Fibroblast of gingiva (primary cell): Measurements from ENCODE around the gene SLC10A3.

Experiments used
- DNase-seq: peaks from one replicate; pipeline ENCODE4 v3.0.0-alpha.2; 2011; ENCODE audit warnings: low read depth

SLC10A3 gene, protein sequence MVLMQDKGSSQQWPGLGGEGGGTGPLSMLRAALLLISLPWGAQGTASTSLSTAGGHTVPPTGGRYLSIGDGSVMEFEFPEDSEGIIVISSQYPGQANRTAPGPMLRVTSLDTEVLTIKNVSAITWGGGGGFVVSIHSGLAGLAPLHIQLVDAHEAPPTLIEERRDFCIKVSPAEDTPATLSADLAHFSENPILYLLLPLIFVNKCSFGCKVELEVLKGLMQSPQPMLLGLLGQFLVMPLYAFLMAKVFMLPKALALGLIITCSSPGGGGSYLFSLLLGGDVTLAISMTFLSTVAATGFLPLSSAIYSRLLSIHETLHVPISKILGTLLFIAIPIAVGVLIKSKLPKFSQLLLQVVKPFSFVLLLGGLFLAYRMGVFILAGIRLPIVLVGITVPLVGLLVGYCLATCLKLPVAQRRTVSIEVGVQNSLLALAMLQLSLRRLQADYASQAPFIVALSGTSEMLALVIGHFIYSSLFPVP

DNA sequence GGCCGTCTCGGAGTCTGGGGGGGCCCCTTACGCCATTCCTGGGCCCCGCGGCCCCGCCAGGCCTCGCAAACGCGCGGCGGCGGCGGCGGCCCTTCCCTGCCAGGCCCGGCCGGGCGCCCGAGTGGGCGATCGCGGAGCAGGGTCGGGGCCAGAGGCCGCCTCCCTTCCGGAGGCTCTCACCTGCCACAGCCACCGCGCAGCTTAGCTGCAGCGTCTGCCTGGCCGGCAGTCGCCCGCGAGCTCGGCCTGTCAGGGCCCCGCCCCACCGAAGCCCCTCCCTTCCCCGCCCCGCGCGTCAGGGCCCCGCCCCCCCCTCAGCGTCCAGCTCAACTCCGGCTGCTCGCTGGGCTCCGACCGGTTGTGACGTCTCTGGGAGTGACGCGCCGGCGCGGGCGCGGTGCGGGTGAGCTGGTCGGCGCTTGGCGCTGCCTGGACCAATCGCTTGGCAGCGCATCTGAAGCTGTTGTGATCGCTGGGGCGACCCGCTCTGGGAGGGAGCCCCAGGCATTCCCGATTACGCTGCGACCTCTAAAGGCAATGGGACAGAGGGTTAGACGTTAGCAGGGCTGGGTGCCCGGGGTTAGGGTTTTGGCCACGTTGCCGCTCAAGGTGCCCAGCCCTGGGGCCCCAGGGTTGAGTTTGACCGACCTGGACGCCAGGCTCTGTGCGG lies at the start of gene SLC10A3:
Gene SLC10A3, minus strand, starts transcription at position 216 of the 670 bp plus-strand sequence. CDS start 1,689 bp downstream, outside the sequence.
- peak; percentile 93 for DNase-seq

DNA sequence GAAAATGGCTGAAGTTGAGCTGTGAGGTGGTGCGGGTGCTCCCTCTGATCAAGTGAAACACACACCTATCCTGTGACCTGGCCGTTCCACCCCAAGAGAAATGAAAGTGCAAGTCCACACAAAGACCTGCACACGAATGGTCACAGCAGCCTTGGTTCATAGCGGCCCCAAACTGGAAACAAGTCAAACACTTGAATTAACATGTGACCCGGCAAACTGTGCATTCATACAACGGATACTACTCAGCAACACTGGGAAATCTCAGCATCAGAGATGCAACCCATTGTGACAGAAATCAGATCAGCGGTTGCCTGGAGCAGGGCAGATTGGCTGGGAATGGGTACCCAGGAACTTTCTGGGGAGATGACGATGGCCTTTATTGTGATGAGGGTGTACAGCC lies 48.6 kb upstream of the SLC10A3 start:
- no peak for DNase-seq

DNA sequence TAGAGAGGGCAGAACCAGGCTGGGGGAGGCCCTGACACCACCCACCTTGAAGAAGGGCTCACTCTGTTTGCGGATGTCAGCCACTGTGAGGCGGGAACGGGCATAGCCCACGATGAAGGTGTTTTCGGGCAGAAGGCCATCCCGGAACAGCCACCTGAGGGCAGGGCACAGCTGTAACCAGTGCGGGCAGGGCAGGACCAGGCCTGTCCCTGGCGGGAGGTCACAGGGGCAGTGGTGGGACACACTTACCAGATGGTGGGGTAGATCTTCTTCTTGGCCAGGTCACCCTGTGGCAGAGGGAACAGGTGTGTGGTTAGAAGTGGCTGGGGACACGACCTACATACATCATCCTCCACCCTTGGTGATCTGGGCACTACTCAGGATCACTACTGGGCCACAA lies 45.5 kb upstream of the SLC10A3 start:
- no peak for DNase-seq

DNA sequence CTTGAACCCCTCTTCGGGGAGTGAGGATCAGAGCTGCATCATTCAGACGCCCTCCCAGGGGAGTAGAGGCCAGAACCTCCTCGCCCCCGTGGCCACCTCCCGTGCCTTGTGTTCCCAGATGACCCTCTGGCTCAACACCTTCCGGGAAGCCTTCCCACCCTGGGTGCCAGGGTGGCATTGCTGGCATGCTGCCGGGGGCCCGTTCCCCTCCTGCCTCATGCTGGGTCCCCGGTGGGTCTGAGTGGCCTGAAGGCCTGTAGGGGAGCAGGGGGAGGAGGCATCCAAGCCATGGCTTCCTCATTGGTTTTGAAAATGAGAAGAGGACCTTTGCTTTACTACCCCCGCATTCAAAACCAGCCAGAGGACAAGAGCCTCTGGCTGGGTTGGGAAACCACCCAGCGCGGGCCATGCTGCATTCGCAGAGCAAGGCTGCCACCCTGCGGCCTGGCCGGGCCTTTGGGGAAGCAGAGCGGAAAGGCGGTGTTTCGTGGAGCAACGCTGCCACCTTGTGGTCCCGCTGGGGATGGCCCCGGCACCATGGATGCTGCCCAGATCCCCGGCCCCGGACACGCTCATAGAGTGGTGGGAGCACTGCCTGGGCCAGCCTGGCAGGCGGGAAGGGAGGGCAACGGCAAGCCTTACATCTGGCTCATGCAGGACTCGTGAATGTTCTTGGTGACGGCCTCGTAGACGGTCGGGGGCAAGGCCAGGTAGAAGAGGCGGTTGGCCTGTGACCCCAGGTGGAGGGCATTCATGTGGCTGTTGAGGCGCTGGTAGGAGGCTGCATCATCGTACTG lies 44.3 kb upstream of the SLC10A3 start:
- peak; percentile 80 for DNase-seq

DNA sequence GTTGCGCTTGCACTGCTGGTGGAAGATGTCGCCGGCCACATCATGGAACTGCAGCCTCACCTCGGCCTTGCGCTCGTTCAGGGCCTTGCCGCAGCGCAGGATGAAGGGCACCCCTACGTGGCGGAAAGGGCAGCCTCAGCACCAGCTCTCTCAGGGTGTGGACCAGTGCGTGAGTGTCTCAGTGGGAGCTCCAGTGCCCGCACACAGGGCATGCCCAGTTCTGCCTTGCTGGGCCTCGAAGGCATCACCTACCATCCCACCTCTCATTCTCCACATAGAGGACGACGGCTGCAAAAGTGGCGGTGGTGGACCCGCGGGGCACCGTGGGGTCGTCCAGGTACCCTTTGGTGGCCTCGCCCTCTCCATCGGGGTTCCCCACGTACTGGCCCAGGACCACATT lies 42.3 kb upstream of the SLC10A3 start:
- no peak for DNase-seq

DNA sequence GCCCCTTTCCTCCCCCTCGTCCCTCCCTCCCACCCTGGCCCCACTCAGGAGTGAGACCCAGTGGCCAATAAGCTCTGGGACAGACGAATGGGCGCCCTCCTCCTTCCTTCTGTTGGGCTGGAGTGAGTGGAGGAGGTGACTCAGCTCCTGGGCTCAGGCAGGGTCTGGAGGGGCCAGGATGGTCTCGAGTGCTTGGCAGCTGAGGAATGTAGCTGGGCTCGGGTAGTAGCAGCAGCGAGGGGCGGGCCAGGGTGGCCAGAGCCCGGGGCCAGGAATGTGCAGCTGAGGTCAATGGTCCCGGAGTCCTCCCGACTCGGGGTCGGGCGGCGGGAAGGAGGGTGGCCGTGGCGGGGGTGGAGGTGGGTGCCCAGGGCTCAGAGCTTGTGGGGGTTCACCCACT lies 41.2 kb upstream of the SLC10A3 start:
- DNase-seq = no peak

DNA sequence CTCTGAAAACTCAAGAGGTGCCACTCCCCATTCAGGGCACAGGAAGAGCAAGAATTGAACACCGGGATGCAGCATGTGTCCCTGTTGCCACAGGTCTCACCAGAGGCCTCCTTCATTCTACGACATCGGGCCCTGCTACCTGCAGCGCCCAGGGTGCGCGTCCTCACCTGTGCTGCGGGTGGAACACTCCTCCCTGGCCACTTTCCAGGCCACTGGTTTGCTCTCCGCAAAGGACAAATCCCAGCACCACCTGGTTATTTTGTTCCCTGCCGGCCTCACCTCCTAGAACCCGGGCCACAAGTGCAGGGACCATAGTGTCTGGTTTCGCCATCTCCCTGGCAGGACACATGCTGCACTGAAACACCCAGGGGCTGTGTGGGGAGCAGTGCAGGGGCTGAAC lies 39.9 kb upstream of the SLC10A3 start:
- DNase-seq = no peak

DNA sequence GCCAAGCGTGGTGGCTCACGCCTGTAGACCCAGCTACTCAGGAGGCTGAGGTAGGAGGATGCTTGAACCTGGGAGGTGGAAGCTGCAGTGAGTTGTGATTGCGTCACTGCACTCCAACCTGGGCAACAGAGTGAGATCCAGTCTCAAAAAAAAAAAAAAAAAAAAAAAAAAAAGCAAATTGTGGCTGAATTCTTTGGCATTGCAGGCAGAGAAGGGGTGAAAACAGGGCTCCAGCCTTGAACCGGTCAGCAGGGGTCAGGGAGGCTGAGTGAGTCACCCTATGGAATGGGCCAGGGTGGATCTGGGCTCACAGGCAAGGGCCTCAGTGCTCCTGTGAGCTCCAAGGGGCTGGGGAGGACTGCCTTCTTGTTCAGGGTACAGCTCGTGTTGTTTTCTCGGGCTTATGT lies 38.8 kb upstream of the SLC10A3 start:
- DNase-seq = peak; percentile 61

DNA sequence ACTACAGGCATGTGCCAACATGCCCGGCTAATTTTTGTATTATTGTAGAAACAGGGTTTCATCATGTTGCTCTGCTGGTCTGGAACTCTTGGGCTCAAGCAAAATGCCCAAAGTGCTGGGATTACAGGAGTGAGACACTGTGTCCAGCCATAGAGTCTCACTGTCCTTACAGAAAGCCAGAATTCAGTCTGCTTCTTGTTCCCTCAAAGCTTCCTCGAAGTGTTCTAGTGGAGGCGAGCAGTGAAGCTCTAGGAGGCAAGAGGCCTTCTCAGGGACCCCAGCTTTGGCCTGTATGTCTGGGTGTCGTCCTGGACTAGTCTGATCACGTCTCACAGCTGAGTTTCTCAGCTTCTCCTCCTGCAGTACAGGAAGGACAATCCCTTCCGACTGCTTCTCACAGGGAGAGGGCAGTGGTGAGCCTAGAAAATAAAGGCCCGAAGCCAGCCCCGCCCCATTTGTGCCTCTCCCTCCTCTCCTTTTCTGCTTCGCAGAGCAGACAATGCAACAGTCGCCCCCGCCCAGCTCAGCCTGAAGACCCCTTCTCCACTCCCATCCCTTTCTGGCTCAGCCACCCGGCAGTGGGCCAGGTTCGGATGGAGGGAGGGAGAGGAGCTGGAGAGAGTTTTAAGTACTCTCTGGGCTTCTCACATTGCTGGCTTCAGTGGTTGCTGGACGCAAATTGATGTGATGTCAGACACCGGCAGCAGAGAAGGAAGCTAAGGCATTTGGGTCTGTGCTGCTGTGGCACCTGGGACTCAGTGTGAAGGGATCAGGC lies 36.7 kb upstream of the SLC10A3 start:
- peak; percentile 72 for DNase-seq

DNA sequence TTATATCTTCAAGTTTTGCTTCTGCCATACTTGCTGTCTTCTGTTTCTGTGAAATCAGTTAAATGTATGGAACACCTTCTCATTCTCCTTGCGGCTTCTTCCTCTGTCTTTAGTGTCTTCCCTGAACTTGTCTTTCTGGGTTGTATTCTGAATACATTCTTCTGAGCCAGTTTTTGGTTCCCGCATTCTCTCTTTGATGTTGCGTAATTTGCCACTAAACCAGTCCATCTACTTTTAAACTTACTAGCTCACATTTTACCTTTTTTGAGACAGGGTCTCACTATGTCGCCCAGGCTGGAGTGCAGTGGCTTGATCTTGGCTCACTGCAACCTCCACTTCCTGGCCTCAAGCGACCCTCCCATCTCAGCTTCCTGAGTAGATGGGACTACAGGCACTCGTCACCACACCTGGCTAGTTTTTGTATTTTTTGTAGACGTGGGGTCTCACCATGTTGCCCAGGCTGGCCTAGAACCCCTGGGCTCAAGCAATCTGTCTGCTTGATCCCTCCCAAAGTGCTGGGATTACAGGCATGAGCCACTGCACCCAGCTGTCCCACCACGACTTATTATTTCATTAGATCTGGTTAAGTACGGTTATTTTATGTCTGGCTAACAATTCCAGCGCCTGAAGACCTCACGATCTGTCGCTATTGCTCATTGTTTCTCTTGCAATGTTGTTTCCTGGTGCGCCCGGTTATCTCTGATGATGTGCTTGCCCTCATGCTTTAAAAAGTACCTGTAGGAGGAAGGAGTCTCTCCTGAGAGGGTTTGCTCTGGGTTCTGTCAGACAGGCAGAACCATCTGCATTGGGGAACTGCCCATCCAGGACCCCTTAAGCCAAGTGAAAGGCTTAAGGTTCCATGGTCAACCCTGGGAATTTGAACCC lies 35.4 kb upstream of the SLC10A3 start:
- DNase-seq = no peak

DNA sequence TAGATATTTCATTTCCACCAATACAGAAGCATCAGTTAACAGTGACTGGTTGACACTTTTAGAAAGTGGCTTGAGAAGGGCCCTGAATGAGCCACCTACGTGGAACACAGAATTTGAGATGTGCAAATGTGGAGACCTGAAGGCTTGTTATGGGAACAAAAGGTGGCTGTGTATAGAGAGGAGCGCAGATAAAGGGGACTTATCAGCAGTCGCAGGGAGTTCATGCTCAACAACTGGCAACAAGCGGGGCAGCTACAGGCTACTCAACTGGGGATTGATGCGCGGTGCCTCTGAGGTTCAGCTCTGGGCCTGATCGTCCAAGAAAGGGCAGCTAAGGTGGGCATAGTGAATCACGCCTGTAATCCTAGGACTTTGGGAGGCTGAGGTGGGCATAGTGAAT lies 29.0 kb upstream of the SLC10A3 start:
- no peak for DNase-seq

DNA sequence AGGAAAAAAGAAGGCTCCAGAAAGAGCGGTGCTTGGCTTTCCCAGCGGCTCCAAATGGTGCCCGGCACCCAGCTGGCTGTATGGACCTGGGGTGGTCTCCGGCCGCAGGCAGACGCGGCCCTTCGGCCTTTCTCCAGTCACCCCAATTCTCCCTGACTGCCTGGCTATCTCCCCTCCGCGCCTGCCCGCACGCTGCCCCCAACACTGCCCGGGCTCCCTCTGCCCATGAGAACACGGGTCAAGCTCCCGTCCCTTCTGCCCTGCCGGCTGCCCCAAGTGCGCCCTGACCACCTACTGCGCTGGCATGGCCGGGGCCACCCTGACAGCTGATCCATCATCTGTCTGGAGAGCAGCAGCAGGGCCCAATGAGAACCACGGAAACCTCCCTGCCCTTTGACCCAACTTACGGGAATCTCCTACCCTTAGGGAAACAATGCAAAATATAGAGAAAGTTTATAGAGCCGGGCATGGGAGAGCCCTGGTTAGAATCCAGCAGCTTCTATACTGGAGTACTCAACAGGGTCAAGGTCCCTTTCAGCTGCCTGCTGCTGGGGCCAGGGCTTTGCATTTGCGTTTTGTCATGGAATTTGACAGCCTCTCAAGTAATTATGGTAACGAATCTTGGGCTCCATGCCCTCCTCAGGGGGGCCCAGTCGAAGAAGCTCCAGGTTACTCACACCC lies 26.8 kb upstream of the SLC10A3 start:
- no peak for DNase-seq

DNA sequence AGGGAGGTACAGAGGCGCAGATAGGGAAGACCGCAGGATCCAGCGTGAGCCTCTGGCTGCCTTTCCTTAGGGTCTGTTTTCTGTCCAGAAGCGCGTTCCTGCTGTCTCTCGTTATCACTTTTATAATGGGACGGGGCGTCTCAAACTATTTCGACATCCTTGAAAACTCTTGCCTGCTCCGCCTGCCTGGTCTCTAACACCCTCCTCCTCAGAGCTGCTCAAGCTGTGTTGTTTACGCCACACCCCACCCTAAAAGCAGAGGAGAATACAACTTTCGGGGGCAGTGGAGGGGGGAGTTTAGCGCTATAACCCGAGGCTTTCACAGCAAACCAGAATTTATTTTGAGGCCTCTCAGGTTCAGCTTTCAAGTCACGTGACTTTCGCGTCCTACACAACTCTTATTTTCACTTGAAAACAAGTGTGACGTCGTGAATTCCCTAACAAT lies 26.2 kb upstream of the SLC10A3 start:
- peak; percentile 48 for DNase-seq

DNA sequence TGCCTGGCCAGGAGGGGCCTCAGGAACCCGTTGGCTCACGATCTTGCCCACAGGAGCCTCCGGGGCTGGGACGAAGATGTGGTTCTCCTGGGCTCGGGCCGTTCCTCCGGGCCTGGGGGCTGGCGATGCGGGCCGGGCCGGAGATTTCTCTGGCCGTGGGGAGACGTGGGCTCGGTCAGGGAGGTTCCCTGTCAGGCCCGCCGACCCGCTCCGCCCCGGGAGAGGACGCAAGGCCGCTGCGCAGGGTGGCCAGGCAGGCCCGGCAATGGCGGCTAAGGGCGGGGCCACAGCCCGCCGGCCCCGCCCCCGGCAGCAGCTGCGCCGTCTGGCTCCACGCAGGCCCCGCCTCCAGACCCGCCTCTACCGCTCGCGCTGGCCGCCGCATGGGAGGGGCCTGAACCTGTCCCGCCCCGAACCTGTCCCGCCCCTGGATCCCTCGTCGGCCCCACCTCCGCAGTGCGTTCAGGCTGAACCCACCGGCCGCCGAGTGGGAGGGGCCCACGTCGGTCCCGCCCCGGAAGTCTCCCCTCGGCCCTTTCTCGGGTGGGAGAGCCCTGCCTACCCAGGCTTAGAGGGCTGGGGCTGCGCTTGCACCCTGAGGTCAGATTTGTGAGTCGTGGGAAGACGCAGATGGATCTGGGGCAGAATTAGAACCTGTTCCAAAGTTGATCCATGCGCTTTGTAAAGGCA lies 25.7 kb upstream of the SLC10A3 start, which contains the start of gene FAM3A:
Gene FAM3A, minus strand, starts transcription at position 267 of the 690 bp plus-strand sequence. CDS start 460 bp downstream, outside the sequence.
- DNase-seq = peak; percentile 87

DNA sequence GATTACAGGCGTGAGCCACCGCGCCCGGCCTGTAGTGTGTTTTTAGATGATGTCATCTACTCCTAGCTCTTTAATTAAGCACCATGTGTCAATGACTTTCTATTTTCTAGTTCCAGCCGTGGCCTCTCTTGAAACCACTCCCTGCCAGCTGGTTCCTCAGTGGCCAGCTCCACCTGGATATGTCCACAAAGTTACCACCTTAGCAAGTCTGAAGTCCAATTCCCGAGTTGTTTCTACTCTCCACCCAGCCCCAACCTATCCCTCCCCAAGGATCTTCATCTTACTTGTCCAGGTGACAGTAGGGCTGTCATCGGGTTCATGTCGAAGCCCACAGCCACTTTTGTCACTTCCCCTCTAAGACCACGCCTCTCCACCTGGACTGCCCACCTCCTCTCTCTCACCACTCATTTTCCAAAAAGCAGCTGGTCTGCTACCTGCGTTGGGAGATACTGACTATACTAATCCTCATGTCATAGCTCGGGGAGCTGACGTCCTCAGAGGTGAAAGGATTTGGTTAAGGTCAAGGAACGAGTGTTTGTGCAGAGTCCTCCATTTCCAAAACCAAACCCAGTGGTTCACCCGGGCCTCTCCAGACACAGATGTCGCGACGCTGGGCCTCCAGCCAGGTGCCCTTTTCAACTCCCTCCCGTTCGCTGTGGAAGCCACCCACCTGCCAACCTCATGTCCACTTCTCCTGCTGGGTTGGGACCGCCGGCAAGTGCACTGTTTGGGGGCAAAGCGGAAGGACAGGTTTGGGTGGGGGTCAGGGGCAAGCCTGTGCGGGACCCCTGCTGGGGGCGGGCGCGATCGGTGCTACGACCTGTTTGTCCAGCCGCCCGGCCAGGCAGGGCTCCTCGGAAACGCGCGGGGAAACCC lies 24.9 kb upstream of the SLC10A3 start:
- DNase-seq = no peak

DNA sequence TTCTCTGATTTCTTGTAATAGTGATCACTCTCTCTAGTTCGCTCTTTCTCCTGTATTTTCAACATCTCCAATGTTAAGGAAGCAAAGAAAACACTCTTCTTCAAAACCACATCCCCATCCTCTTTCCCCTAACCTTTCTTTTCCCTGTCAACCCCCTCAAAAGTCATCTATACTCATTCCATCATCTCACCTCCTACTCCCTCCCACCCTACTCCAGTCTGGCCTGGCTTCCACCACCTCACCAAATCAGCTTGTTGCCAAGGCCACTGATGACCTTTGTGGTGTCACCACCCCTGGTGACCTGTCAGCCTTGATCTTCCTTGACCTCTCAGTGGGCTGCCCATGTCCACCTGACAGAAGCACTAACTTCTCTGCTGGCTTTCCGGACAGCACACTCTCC lies 23.3 kb upstream of the SLC10A3 start:
- no peak for DNase-seq

DNA sequence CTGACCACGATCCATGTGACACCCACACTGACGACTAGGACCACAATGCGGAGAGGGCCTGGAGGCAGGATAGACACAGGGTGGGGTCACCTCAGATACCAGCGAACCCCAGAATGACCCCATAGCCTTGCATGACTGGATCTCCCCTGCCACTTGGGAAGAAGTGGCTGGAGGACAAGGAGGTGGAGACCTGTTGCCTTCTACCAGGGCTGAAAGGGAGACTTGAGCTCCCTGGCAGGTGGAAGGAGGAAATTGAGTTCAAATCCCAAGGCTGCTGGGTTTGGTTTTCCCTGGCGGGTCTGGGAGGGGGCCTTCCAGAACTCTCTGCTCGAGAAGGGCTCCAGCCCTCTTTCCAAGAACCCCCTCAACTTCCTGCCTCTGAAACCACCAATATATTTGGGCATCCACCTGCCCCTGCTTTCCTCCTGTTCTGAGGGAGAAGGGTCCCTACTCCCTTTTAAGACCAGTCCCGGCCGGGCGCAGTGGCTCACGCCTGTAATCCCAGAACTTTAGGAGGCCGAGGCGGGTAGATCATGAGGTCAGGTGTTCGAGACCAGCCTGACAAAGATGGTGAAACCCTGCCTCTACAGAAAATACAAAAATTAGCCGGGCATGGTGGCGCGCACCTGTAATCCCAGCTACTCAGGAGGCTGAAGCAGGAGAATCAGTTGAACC lies 22.6 kb upstream of the SLC10A3 start:
- DNase-seq = no peak

DNA sequence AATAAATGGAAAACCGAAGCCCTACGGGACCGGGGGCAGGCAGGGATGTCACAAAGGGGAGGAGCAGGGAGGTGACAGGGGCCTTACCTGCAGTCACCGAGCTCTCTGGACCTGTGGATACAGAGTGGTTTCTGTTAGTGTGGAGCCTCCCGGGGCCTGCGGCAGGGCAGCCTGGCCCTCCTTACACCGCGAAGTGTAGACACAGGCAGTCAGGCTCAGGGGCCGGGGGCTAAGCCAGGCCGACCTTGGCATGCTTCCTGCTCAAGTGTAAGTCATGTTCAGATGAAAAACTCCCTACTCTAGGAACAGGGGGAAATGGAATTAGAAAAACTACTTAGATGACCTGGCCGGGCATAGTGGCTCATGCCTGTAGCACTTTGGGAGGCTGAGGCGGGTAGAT lies 21.3 kb upstream of the SLC10A3 start:
- no peak for DNase-seq
